Measurements from ENCODE around the gene LMOD1. TPM values are rescaled to one million over a fixed set of nuclear protein-coding genes. Genes with fewer than 3 reads are reported as not detected.

LMOD1 gene
- total and polyA plus RNA-seq, 2 of the 8 experiments (the other 6 are each of a cell fraction or from before 2014, with no cell fraction given), result 0.77 to 1.4 TPM

DNA sequence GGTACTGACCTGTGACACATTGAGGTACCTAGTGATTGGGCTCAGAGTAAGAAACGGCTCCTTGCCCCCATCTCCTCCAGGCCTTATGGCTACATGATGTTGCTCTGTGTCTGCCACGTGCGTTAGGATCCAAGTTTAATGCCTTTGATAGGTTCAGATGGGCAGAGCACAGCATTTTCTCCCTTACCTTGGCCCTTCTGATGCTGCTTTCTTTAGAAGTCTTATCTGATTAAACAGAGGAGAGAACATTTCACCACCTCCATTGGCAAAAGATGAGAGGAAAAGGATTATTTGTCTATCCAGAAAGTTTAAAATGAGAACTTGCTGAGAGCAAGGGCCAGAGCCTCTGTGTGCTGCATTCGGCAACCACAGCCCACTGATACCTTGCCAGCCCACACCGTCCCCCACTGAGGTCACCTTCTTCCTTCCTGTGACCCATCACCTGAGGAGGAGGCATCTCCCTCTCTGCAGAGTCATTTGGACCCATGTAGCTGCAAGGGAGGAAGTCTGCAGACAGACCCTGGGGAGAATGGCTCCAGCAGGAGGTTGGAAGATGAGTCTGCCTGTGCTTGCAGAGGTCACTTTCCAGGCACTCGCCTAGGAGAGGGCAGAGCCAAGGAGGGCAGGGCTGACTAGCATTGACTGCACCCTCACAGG is 41.0 kb downstream of the LMOD1 start (continued):
- no peak for TF ChIP-seq POLR2A (IDR thresholded peaks at IDR 0.05; ENCODE audit: control extremely low read depth in 1 of 2, low read depth in 2 of 2, low read length in 2 of 2)
- TF ChIP-seq TAF1 (IDR thresholded peaks at IDR 0.05; ENCODE audit: low read depth, low read length), result no peak
- TF ChIP-seq, protein P1, sequence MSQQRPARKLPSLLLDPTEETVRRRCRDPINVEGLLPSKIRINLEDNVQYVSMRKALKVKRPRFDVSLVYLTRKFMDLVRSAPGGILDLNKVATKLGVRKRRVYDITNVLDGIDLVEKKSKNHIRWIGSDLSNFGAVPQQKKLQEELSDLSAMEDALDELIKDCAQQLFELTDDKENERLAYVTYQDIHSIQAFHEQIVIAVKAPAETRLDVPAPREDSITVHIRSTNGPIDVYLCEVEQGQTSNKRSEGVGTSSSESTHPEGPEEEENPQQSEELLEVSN (IDR thresholded peaks at IDR 0.05), result no peak
- TF ChIP-seq NRF1 (IDR thresholded peaks at IDR 0.05; ENCODE audit: low read depth, low read length), result no peak
- TF ChIP-seq CBX5 (IDR thresholded peaks at IDR 0.05; ENCODE audit: low read depth, low read length), result no peak
- no peak for TF ChIP-seq SAP30 (IDR thresholded peaks at IDR 0.05; ENCODE audit: insufficient read depth, insufficient replicate concordance, low read length)
- no peak for TF ChIP-seq HDAC2 (IDR thresholded peaks at IDR 0.05; ENCODE audit: borderline replicate concordance in 1 of 2, low read depth in 2 of 2, low read length in 2 of 2)
- TF ChIP-seq TBP (IDR thresholded peaks at IDR 0.05; ENCODE audit: low read depth, low read length), result no peak
- TF ChIP-seq SRF (IDR thresholded peaks at IDR 0.05; ENCODE audit: low read depth, low read length), result no peak
- TF ChIP-seq FOSL1 (IDR thresholded peaks at IDR 0.05; ENCODE audit: insufficient read depth, low read depth, low read length), result no peak
